Activated naive CD8-positive, alpha-beta T cell treated with anti-CD3 and anti-CD28 coated beads, Interleukin-2, amount 50 U/mL, for 16 hours (primary cell): ENCODE measurements around the gene BLTP2.
"Not testable (repeated sequence)": the region's sequence is repeated elsewhere in the genome, so short reads cannot be mapped to it uniquely, and the experiment has no call there.

Experiments
- DNase-seq: peaks from one replicate; pipeline ENCODE4 v3.0.0-alpha.2; 2020; ENCODE audit warnings: low read depth, low spot score

Gene BLTP2

GRCh38 chr17:28644787-28645575, at the start of gene BLTP2:
Gene BLTP2 (minus strand): TSS chr17:28645158. CDS start chr17:28645056, 102 bp downstream.
- peak; percentile 88 for DNase-seq

GRCh38 chr17:28693869-28694268, 48.9 kb upstream of the BLTP2 start:
- no peak for DNase-seq

- no peak for DNase-seq
Observed at GRCh38 chr17:28689011-28689410, 44.1 kb upstream of the BLTP2 start.

- DNase-seq: no peak
Observed at GRCh38 chr17:28688481-28688880, 43.5 kb upstream of the BLTP2 start.

GRCh38 chr17:28686296-28686695, 41.3 kb upstream of the BLTP2 start:
- DNase-seq: no peak

GRCh38 chr17:28685366-28685765, 40.4 kb upstream of the BLTP2 start:
- DNase-seq: no peak

- DNase-seq: no peak
Observed at GRCh38 chr17:28684963-28685362, 40.0 kb upstream of the BLTP2 start.

- DNase-seq: no peak
Observed at GRCh38 chr17:28682655-28683054, 37.7 kb upstream of the BLTP2 start.

GRCh38 chr17:28675980-28676379, 31.0 kb upstream of the BLTP2 start:
- DNase-seq: no peak

GRCh38 chr17:28675490-28675889, 30.5 kb upstream of the BLTP2 start:
- no peak for DNase-seq

- DNase-seq: no peak
Observed at GRCh38 chr17:28669918-28670317, 25.0 kb upstream of the BLTP2 start.

- no peak for DNase-seq
Observed at GRCh38 chr17:28667870-28668269, 22.9 kb upstream of the BLTP2 start.

- no peak for DNase-seq
Observed at GRCh38 chr17:28665994-28666393, 21.0 kb upstream of the BLTP2 start.

GRCh38 chr17:28663723-28664122, 18.8 kb upstream of the BLTP2 start:
- no peak for DNase-seq

- no peak for DNase-seq
Observed at GRCh38 chr17:28662527-28662829, 17.5 kb upstream of the BLTP2 start.

GRCh38 chr17:28661635-28662526, 16.9 kb upstream of the BLTP2 start, which contains the start of the genes SDF2 and SUPT6H:
Gene SDF2 (minus strand): TSS chr17:28661906. CDS start chr17:28661876, 30 bp downstream.
Gene SUPT6H (plus strand): TSS chr17:28662205. CDS start chr17:28673402, 11,197 bp downstream.
- peak; percentile 94 for DNase-seq

- DNase-seq: not testable (repeated sequence)
Observed at GRCh38 chr17:28659497-28659881, 14.5 kb upstream of the BLTP2 start.

GRCh38 chr17:28658766-28659496, 14.0 kb upstream of the BLTP2 start:
- not testable (repeated sequence) for DNase-seq

GRCh38 chr17:28658342-28658741, 13.4 kb upstream of the BLTP2 start:
- not testable (repeated sequence) for DNase-seq

GRCh38 chr17:28657756-28658155, 12.8 kb upstream of the BLTP2 start:
- DNase-seq: no peak

- DNase-seq: no peak
Observed at GRCh38 chr17:28655160-28655559, 10.2 kb upstream of the BLTP2 start.

- no peak for DNase-seq
Observed at GRCh38 chr17:28648698-28649097, 3.7 kb upstream of the BLTP2 start.
